HFFc6 (cell line): ENCODE measurements around the gene ZNF426. TPM values are rescaled to one million over a fixed set of nuclear protein-coding genes. Genes with fewer than 3 reads are reported as not detected.
"Not testable (repeated sequence)": the region's sequence is repeated elsewhere in the genome, so short reads cannot be mapped to it uniquely, and the experiment has no call there.

ENCODE experiments used
- DNase-seq: peaks from one replicate; pipeline ENCODE4 v3.0.0-alpha.2; 2018
- H3K27ac Mint-ChIP-seq: 2 replicates; pipeline ENCODE4 v1.8.0; 2020; ENCODE audit warnings: mild to moderate bottlenecking, mixed read lengths
- H3K27me3 Mint-ChIP-seq: 2 replicates; pipeline ENCODE4 v1.8.0; 2021; ENCODE audit warnings: mild to moderate bottlenecking, moderate library complexity, mixed read lengths; ENCODE audit not compliant: insufficient read depth
- H3K36me3 Mint-ChIP-seq: 2 replicates; pipeline ENCODE4 v1.8.0; 2021; ENCODE audit warnings: low read depth, mixed read lengths
- H3K4me1 Mint-ChIP-seq: 2 replicates; pipeline ENCODE4 v1.8.0; 2020; ENCODE audit warnings: low read depth, mixed read lengths
- H3K4me3 Mint-ChIP-seq: 2 replicates; pipeline ENCODE4 v1.8.0; 2020; ENCODE audit warnings: mild to moderate bottlenecking, moderate library complexity, mixed read lengths
- H3K9me3 Mint-ChIP-seq: 2 replicates; pipeline ENCODE4 v1.8.0; 2020; ENCODE audit warnings: mild to moderate bottlenecking, mixed read lengths
- long read RNA-seq: library from polyadenylated mRNA; unstranded; transcript quantifications from one replicate; pipeline ENCODE4 v2.0.0, GENCODE V29; 2019
- total RNA-seq, 6 experiments: library from RNA; stranded (reverse); fragmentation: NEBNext Ultra II Directional; extraction: Animal tissue kit (Norgen Biotek cat#: 25700); gene quantifications; 2 replicates in 1 of 6; 3 replicates in 5 of 6; pipeline ENCODE4 v1.2.3, GENCODE V29; 2021
- TF ChIP-seq, protein P1 (sequence below): fragments of 200-600 bp; sonication (generic); IDR thresholded peaks from 2 replicates; pipeline ENCODE4 v1.5.0; 2021; ENCODE audit warnings: antibody characterized with exemption, mild to moderate bottlenecking

ZNF426 gene
- total RNA-seq: 10 to 100 TPM; 12.7 to 15.7 (median 15.0) TPM
- long read RNA-seq, full-length matches to known transcripts: 5 of 20 reads
- long read RNA-seq, partial matches to known transcripts: 6 of 20 reads
- long read RNA-seq, other reads (novel, unspliced or antisense): 9 of 20 reads

DNA sequence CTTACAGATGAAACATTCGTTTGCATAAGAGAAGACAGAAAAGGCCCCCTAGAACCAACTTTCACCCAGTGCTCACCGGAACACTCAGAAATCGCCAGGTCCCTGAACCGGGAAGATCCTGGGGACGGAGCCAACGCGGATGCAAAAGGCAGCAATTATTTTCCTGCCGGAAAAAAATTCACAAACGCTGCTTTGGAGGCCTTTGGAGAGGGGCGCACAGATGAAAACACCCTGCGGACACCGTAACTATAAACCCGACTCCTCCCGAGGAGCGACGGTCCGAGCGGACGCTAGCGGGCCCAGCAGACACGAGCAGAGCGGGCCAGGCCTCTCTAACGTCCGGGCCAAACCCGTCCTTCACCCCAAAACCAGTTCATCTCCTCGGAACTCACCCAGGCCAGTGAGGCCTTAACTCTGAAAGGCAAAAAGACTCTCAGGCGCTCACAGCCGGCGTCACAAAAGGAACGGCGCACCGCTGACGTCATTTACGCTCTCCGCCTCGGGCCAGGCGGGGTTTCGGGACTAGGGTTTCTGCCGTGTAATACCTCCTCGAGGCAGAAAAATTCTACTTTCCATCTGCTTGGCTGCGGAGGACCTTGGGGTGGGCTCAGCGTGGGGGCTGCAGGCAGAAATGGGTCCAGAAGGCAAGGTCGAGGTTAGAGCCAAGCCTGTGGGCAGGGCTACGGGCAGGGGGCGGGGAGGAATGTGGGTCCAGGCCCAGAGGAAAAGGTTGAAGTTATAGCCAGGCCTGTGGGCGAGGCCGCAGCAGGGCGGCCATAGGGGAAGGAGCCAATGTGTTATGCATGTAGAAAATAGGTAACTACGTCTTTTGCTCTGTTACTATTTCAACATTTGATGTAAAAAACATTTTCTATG lies at the start of gene ZNF426:
ZNF426 (minus strand) TSS at position 463 of the 876 bp plus-strand sequence. CDS start 2,413 bp downstream, outside the sequence.
- Mint-ChIP-seq H3K27ac (peak within 1 kb of the TSS; percentile 100), H3K9me3 (peaks cover 74% of the 10 kb centered on the region), H3K36me3 (peaks cover 64% of the 10 kb centered on the region), H3K4me1 (peaks cover 17% of the 10 kb centered on the region), H3K4me3 (peak within 1 kb of the TSS; percentile 98), H3K27me3 (peaks cover 6% of the 10 kb centered on the region)
- peak; percentile 77 for DNase-seq
- TF ChIP-seq, protein P1, sequence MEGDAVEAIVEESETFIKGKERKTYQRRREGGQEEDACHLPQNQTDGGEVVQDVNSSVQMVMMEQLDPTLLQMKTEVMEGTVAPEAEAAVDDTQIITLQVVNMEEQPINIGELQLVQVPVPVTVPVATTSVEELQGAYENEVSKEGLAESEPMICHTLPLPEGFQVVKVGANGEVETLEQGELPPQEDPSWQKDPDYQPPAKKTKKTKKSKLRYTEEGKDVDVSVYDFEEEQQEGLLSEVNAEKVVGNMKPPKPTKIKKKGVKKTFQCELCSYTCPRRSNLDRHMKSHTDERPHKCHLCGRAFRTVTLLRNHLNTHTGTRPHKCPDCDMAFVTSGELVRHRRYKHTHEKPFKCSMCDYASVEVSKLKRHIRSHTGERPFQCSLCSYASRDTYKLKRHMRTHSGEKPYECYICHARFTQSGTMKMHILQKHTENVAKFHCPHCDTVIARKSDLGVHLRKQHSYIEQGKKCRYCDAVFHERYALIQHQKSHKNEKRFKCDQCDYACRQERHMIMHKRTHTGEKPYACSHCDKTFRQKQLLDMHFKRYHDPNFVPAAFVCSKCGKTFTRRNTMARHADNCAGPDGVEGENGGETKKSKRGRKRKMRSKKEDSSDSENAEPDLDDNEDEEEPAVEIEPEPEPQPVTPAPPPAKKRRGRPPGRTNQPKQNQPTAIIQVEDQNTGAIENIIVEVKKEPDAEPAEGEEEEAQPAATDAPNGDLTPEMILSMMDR: no peak

DNA sequence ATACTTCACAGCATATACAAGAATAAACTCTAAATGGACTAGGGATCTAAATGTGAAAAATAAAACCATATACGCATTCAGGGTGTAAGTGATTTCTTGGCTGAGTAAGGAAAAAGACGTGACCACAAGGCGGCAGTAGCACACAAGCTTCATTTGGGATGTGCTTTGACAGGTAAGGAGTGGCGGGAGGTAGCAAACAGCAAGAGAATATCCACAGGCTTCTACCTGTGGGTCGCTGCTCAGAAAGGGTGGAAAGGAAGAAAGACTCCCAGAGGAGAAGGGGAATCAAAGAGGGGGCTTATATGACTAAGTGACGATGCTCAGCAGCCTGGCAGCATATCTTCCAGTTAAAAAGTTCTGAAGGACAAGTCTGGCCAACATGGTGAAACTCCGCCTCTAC lies 48.3 kb upstream of the ZNF426 start:
- peaks cover 14% of the 10 kb centered on the region for H3K9me3 Mint-ChIP-seq
- H3K4me1 Mint-ChIP-seq: peaks cover 12% of the 10 kb centered on the region
- TF ChIP-seq, protein P1: peak; percentile 89
- DNase-seq: peak; percentile 45
- H3K4me3 Mint-ChIP-seq: peak overlapping the region; percentile 1; the same call in 1 of the 2 replicates
- peaks cover 20% of the 10 kb centered on the region for H3K27me3 Mint-ChIP-seq
- H3K27ac Mint-ChIP-seq: no peak overlapping the region
- H3K36me3 Mint-ChIP-seq: peaks cover 14% of the 10 kb centered on the region

DNA sequence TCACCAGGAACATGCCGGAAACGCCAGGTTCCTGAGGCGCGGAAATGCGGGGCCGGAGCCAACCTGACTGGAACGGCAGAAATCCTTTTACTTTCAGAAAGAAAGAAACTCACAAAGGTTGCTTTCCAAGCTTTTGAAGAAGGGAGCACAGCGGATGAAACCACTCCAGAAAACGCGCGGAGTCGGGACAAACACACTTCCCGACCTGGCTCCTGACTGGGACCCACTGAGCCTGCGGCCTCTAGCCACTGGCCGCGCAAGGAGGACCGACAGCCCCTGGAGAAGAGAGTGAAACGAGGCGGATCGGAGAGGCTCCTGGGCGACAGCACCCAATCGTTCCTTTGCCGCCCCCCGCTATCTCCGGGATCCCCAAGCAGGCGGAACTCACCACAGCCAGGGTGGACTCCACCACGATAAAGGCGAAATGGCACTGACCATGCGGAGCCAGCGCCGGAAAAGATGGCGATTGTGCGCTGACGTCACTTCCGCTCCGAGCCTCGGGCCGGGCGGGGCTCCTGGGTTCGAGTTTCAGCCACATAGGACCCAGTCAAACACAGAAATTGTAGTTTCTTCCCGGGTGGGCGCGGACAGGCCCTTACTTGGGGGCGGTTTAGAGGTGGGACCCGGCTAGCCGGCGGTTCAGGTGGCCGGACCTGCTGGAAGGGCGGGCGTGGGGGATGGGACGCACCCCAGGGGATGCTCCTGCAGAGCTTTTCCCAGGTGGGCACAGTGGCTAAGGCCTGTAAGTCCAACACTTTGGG lies 45.8 kb upstream of the ZNF426 start, which contains the start of gene ZNF121:
ZNF121 (minus strand) TSS at position 432 of the 761 bp plus-strand sequence. CDS start 16,407 bp downstream, outside the sequence.
- H3K4me3 Mint-ChIP-seq: peak within 1 kb of the TSS; percentile 96
- H3K36me3 Mint-ChIP-seq: peaks cover 39% of the 10 kb centered on the region
- TF ChIP-seq, protein P1: no peak
- peak within 1 kb of the TSS; percentile 98 for H3K27ac Mint-ChIP-seq
- peaks cover 7% of the 10 kb centered on the region; the same call in 1 of the 2 replicates for H3K27me3 Mint-ChIP-seq
- DNase-seq: peak; percentile 57
- peaks cover 36% of the 10 kb centered on the region for H3K9me3 Mint-ChIP-seq
- H3K4me1 Mint-ChIP-seq: peaks cover 22% of the 10 kb centered on the region

DNA sequence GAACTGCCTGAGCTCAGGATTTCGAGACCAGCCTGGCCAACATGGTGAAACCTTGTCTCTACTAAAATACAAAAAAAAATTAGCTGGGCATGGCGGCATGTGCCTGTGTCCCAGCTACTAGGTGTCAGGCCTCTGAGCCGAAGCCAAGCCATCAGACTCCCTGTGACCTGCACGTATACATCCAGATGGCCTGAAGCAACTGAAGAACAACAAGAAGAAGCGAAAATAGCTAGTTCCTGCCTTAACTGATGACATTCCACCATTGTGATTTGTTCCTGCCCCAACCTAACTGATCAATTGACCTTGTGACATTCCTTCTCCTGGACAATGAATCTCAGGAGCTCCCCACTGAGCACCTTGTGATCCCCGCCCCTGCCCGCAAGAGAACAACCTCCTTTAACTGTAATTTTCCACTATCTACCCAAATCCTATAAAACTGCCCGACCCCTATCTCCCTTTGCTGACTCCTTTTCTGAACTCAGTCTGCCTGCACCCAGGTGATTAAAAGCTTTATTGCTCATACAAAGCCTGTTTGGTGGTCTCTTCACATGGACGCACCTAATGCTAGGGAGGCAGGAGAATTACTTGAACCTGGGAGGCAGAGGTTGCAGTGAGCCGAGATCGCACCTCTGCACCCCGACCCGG lies 43.8 kb upstream of the ZNF426 start:
- H3K27ac Mint-ChIP-seq, DNase-seq, H3K27me3 Mint-ChIP-seq: not testable (repeated sequence)
- peak overlapping the region; percentile 76 for H3K4me3 Mint-ChIP-seq
- peaks cover 57% of the 10 kb centered on the region for H3K9me3 Mint-ChIP-seq
- peaks cover 56% of the 10 kb centered on the region for H3K36me3 Mint-ChIP-seq
- H3K4me1 Mint-ChIP-seq: peaks cover 22% of the 10 kb centered on the region

DNA sequence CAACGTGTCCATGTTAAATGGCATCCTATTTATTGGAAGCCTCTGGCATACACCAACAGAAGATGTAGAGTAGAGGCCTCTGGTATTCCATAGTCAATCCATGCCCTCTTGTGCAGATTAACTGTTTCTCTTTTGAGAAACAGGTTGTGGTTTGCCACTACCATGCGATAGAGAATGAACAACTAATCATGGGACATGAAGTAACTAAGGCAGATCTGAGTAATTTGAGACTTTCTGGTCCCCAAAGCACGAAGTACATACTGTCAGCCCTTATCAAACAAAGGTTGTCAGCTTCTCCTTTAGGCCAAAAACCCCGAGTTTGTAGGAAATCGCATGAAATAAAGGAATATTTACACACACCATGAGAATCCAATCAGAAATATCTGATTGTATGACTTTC lies 42.3 kb upstream of the ZNF426 start:
- H3K27me3 Mint-ChIP-seq: peaks cover 7% of the 10 kb centered on the region; the same call in 1 of the 2 replicates
- H3K27ac Mint-ChIP-seq: no peak overlapping the region
- H3K9me3 Mint-ChIP-seq: peaks cover 71% of the 10 kb centered on the region
- H3K36me3 Mint-ChIP-seq: peaks cover 71% of the 10 kb centered on the region
- DNase-seq: no peak
- TF ChIP-seq, protein P1: no peak
- peaks cover 16% of the 10 kb centered on the region for H3K4me1 Mint-ChIP-seq
- H3K4me3 Mint-ChIP-seq: no peak overlapping the region
